GM21737 (cell line): Measurements from ENCODE around the gene KLHL25.
A peak's percentile ranks its signal among the peaks of the same experiment; 100 is the strongest.
"Not testable (repeated sequence)": the region's sequence is repeated elsewhere in the genome, so short reads cannot be mapped to it uniquely, and the experiment has no call there.

Experiments used
- ATAC-seq: cut with Tn5 transposase; IDR thresholded peaks from one replicate; pipeline ENCODE4 v1.9.1; 2021; ENCODE audit warnings: mild to moderate bottlenecking, moderate library complexity; ENCODE audit not compliant: unreplicated experiment

KLHL25 gene, protein sequence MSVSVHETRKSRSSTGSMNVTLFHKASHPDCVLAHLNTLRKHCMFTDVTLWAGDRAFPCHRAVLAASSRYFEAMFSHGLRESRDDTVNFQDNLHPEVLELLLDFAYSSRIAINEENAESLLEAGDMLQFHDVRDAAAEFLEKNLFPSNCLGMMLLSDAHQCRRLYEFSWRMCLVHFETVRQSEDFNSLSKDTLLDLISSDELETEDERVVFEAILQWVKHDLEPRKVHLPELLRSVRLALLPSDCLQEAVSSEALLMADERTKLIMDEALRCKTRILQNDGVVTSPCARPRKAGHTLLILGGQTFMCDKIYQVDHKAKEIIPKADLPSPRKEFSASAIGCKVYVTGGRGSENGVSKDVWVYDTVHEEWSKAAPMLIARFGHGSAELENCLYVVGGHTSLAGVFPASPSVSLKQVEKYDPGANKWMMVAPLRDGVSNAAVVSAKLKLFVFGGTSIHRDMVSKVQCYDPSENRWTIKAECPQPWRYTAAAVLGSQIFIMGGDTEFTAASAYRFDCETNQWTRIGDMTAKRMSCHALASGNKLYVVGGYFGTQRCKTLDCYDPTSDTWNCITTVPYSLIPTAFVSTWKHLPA

GRCh38 chr15:85794598-85795336, at the start of gene KLHL25:
Gene KLHL25, minus strand, starts transcription at chr15:85794925. Its CDS starts 25,115 bp downstream, at chr15:85769810.
- peak; percentile 98 for ATAC-seq

GRCh38 chr15:85840802-85841152, 46.1 kb upstream of the KLHL25 start:
- no peak for ATAC-seq

DNA sequence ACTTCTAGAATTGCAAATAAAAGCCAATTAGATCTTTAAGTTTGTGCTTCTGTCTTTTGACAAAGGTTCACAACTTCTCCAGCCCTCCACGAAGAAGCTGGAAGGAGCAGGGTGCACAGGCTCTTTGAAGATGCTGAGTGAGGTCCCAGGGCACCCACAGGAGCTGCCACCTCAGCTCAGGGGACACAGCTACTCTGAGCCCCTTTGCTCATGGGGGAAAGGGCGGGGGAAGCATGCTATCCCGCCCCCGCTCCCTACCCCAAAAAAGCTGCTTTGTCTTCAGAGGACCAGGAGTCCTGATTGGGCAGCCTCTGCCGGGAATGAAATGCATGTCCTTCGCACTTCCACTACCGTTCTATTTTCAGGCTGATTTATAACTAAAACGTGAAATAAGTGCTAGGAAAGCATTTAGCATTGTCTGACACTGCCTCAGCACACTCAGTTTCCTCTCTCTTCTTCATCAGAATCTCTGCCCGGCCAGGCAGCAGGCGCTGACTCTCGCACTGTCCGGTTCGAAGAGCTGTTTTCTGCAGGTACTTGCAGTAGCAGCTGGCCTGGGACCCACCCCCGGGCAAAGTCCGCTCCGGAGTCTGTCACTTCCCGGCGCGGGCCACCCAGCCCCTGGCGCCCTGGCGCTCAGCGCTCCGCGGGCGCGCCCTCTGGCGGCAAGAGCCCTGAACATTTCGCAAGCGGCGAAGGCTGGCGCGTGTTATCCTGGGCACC, 45.5 kb upstream of the KLHL25 start:
- ATAC-seq = peak; percentile 98

DNA sequence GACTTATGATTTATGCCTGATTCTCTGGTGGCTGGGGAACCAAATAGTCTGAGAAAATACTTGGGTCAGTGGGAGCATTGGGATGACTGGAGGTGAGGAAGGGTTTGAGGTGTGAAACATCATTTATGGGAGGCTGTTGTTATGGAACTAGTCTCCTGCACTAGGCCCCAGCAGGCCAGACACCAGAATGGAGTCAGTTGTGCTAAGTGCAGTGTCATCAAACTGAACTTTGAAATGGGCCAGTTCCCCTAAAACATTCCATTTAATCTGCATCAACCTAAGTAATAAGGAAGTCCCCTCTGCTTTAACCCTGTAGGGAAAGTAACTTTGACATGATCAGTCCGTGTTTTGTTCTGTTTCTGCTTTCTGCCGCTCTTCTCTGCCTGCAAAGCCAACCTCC, 44.9 kb upstream of the KLHL25 start:
- ATAC-seq = no peak

GRCh38 chr15:85838655-85839054, 43.9 kb upstream of the KLHL25 start:
- no peak for ATAC-seq

GRCh38 chr15:85837881-85838280, 43.2 kb upstream of the KLHL25 start:
- ATAC-seq = no peak

DNA sequence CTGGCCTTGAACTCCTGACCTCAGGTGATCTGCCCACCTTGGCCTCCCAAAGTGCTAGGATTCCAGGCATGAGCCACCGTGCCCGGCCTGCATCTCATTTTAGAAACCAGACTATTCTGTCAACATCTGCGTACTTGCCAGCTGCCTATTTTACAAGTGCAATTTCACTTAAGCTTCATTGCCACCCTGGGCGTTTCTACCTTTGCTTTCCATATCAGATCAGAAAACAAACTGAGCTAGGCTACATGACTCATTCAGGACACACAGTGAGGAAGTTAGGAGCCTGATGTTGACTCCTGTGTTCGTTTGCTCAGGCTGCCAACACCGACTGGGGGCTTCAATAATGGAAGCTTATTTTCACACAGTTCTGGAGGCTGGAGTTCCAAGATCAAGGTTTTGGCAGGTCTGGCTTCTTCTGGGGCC, 42.3 kb upstream of the KLHL25 start:
- no peak for ATAC-seq

DNA sequence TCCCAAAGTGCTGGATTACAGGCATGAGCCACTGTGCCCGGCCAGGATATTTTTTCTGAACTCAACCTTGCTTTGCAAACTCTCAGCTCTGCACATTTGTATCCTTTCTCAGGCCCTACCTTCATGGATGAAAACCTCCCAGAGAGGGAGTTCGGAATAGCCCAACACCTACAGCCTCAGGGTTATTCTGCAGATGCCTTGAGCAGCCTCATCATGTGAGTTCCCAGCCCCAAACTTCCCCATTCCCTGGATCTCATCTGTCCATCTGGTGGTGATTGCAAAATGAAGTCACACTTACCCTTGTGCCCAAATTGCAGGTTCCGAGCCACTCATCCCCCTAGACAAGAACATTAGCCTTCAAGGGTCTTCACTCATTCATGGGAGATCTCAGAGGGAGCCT, 39.9 kb upstream of the KLHL25 start:
- ATAC-seq = no peak

DNA sequence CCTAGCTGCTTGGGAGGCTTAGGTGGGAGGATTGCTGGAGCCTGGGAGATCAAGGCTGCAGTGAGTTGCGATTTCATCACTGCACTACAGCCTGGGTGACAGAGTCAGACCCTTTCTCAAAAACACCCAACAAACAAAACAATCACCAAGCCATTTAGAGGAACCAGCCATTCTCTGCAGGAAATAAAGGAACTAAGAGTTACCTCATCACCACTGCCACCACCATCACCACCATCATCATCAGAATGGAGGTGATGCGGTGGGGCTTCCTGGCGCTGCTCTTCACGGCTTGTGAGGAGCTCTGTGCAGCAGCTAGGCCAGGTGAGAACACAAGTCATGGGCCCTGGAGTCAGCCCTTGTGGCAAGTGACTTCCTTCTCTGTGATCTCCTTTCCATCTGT, 37.7 kb upstream of the KLHL25 start:
- no peak for ATAC-seq

DNA sequence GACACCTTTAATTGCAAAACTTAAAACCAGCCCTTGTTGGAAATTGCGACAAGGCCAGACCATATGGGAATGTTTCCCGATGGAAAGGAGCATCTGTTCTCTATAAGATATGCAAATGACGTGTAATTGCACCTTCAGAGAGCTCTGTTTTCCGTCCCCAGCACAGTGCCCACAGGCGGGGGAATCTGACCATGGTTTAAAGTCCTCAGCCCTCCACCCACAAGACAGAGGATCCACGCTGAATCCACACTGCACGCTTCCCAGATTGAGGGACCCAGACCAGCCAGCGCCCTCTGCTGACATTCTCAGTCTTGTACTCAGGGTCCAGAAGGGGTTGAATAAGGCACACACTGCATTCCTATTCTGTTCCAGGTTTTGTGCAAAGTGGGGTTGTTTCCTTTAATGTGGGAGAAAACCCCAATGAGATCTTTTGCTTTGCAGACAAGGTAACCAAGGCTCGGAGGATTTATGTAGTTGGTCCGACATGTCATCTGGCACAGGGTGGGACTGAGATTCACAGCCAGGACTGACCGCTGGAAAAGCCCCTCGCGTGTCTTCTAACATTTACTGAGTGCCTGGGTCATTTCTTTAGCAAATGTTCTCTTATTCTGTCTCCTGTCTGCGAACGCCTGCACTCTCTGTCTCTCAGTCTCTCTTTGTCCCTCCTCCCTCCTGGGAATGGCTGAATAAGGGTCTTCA, 36.8 kb upstream of the KLHL25 start:
- ATAC-seq = no peak

GRCh38 chr15:85829754-85830153, 35.0 kb upstream of the KLHL25 start:
- not testable (repeated sequence) for ATAC-seq

- ATAC-seq = no peak
Measured at GRCh38 chr15:85828874-85829273, 34.1 kb upstream of the KLHL25 start.

DNA sequence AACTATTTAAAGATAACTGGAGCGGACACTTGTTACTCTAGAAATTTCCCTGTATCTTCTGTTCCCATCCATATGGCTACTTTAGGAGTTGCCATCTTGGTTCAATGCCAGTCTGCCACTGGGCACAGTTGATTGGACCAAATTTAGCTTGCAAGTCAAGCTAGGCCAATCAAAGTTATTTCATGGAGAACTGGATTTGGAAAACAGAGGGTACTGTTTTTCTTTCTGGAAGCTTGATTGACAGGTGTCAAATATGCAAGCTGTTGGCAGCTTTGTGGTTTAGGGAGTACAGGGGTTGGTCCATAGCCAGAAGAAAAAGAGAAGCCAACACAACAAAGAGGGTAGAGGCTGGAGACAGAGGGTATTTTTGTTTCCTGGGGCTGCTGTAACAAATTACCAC, 33.4 kb upstream of the KLHL25 start:
- no peak for ATAC-seq

DNA sequence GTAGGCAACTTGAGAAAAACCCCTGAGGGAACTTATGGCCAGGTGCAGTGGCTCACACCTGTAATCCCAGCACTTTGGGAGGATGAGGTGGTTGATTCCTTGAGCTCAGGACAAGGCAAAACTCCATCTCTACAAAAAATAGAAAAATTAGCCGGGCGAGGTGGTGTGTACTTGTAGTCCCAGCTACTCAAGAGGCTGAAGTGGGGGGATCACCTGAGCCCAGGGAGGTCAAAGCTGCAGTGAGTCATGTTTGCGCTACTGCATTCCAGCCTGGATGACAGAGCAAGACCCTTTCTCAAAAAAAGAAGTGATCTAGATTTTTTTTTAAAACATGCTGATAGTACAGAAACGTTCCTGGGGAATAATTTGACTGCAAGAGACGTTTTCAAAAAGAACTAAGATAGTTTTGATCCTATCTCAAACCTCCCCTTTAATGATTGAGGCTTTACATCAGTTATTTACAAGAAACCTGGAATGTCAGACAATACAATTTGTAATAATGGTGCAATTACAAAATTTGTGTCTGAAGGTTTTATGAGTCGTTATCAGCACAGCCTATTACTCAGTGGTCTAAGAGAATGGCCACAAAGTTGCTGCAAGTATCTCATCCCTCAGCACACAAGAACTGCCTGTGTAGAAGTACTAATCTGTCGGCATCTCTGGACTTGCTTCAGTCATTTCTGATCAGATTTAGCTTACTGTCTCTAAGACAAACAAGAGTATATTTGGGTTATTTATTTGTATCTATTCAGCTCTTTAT, 32.2 kb upstream of the KLHL25 start:
- ATAC-seq = no peak

- no peak for ATAC-seq
Measured at GRCh38 chr15:85825719-85826118, 31.0 kb upstream of the KLHL25 start.

- ATAC-seq = no peak
Measured at GRCh38 chr15:85825118-85825517, 30.4 kb upstream of the KLHL25 start.

GRCh38 chr15:85821545-85821944, 26.8 kb upstream of the KLHL25 start:
- no peak for ATAC-seq

GRCh38 chr15:85819938-85820337, 25.2 kb upstream of the KLHL25 start:
- no peak for ATAC-seq

DNA sequence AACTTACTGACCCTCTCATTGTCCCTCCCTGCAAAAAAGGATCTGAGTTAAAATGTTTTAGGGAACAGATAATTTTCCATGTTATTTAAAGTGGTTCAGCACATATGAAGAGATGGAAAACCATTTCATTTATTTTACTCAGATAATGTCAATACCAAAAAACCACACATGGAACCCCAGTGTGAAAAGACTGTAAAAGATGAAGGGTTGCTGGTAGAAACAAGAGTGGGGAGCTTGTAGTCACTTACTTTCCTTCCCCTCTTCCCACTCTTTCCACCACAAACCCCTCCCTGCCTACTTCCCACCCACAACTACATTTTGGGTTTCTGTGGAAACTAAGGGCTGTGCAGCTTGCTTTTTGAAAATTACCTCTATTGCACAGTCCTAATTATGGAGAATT, 18.5 kb upstream of the KLHL25 start:
- ATAC-seq = no peak

GRCh38 chr15:85810075-85810474, 15.3 kb upstream of the KLHL25 start:
- ATAC-seq = no peak
